GM19324 (cell line): Measurements from ENCODE around the gene PRKG1.
"Not testable (repeated sequence)": the region's sequence is repeated elsewhere in the genome, so short reads cannot be mapped to it uniquely, and the experiment has no call there.

ENCODE experiments used
- ATAC-seq: cut with Tn5 transposase; IDR thresholded peaks from one replicate; pipeline ENCODE4 v1.9.1; 2021; ENCODE audit warnings: mild to moderate bottlenecking, moderate library complexity; ENCODE audit not compliant: unreplicated experiment, low FRiP score

The PRKG1 gene

DNA sequence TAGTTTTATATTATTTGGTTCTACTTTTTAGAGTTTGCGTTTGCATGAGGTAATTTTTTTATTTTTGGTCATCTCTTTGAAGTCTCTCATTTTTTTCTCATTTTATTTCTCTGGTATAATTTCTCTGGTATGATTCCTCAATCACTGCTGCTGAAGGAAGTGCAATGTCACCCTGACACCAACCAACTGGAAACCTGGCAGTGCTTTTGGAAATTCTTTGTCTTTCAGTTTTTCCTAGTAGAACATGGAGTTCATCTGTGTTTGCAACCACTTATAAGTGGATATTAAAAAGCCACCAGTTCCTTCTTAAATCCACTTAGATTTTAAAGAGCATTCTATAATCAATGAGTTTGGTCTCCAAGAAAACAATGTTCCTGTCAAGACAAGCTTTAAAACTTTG is 291.8 kb downstream of the PRKG1 start:
- ATAC-seq, result no peak

DNA sequence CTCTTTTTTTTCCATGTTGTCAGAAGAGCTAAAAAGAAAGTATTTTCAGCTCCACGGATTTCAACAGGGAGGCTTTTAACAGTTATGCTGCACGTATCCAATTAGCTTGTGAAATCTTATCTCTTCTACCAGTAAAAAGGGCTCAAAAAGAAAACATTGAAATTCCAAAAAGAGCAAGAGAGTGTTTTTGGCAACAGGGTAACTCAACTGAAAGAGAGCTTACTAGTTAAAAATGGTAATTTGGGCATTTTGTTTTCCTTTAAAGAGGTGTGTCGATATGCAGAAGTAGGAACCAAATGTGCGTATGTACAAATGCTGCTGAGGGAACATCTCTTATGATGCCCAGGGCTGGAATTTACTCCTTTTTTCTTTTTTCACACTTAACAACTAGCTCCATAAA is 292.8 kb downstream of the PRKG1 start:
- ATAC-seq, result no peak

DNA sequence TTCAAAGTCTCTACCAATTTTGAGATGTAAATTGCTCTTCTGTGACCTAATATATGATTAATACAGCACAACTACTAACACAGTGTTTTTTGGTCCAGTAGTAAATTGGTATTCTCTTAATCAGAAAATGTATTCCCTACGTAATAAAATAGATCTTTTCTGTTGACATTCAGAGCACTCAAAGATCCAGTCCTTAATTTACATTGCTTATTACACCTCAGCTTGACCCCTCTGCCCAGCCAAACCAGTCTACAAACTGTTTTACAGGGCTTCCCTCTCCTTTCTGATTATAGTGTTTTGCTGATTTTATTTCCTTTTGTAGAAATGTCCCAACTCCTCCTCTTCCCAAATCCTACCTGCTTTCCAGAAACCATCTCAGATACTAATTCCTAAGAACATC is 293.4 kb downstream of the PRKG1 start:
- no peak for ATAC-seq

DNA sequence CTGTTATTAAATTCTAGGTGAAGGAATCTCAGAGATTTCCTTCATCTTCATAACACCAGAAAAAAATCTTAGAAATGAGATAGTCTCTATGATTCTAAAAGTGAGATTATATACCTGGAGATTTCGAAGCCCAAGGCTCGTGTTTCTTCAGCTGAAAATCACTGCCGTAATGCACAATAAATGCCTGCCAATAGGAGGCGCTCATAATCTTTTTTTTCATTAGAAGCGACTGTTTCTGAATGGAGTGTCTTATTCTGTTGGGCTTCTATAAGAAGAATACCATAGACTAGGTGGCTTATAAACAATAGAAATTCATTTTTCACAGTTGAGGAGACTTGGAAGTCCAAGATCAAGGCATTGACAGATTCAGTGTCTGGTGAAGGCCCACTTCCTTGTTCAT is 294.7 kb downstream of the PRKG1 start:
- no peak for ATAC-seq

DNA sequence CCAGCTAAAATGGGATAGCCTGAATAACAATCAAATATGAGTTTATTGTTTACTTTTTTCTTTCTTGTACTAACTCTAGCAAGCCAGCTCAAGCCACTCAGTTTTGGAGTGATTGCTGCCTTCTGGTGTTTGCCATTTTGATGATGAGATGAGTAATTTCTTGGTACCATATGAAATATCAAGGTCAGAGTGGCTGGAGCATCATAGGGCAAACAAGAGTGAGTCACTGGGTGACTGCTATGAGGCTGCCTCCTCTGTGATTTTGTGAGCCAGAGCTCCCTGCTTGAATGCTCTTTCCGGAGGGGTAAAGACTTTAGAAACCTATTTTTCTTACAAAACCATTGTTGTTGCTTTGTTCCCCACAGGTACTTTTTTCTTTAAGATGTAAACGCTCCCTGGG is 295.6 kb downstream of the PRKG1 start:
- no peak for ATAC-seq

DNA sequence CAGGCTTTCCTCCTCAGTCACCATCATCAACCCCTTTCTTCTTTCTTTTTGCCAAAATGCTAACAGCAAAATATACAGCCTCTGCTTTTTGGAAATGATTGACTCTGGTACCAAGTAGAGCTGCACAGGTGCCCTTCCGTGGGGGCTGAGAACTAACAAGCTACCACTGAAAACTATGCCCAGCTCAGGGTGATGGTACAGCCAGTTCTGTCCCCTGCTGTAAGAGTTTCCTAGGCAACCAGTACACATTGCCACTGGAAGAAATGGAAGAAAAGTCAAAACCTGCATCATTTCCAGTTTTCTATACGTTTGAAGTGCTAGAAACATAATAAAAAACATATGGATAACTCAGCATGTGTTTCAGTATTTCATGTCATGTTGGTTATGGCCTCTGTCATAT is 297.5 kb downstream of the PRKG1 start:
- no peak for ATAC-seq

DNA sequence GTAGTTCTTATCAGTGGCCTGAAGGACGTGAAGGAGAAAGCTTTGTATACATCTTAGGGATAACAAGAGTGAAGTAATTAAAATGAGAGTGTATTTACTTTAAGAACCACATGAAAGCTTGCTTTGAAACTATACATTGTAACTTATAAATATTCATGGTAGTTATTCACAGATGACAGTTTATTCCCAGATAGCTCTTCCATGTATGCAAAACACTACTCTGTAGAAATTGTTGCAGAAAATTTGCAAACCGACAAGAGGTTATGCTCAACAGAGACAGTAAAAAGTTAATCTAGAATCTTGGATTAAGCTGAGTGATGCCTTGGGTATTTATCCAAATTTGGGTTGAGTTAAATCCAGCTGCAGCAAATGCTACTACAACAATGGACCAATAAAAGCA is 301.5 kb downstream of the PRKG1 start:
- ATAC-seq, result no peak

DNA sequence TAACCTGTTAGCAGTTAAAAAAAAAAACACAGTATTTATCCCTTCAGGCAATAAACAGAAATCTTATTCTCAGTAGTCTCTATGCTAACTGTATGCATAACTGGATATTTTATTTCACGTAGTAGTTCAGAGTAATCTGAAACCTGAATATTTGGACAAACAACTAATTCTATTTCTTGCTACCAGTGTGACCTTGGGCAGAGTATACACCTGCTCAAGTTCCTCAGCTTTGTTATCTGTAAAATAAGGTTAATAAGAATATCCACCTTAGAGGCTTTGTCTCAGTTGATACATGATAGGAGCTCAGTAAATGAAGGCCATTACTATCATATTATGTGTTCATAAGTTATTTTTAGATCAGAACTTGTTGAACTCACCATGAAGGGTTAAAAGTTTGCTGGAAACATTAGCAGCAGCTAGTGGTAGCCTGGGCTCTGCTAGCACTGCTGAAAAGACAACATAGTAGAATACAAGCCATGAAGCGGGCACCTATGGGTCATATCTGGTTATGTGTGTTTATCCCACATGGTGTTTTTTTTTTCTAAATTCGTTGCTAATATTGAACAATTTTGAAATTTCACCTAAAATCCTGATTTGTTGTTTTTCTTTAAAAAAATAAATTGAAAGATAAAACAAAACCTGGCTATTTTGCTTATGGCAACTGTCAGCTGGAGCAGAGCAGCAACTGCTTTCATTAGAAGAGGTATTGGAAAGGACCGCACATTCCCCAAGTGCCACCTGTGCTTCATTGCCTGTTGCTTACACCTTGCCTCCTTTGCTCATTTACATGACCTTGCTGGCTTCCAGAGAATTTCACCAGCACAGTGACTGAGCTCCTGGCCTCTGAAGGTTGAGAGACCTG is 303.0 kb downstream of the PRKG1 start:
- ATAC-seq, result no peak

DNA sequence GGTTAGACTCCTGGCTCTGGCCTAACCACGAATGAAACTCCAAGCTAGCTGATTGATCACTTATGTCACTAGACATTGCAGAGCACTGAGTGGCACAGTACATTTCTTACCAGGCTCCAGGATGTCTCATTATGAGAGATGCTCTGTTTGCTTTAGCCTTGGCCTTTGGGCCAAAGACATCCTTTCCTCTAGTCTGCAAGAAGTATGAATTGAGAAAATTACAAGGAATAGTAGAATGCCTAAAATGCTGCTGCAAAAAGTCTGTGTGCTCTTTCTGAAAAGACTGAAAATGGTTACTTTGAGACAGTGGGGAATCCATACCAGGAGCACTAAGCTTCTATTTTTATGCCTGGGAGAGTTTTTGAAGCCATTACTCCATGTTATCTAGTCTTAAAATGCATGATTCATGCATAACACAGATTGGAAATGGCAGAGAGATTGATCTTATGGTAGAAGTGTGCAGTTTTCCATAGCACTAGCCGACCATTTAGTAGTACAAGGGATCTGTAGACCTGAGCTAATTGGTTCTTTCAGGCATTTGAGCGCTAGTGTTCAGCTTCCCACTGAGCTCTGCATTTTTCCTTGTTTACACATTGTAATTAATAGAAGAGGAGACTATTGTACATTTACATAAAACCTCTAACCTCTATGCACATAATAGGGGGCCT is 303.8 kb downstream of the PRKG1 start:
- no peak for ATAC-seq

DNA sequence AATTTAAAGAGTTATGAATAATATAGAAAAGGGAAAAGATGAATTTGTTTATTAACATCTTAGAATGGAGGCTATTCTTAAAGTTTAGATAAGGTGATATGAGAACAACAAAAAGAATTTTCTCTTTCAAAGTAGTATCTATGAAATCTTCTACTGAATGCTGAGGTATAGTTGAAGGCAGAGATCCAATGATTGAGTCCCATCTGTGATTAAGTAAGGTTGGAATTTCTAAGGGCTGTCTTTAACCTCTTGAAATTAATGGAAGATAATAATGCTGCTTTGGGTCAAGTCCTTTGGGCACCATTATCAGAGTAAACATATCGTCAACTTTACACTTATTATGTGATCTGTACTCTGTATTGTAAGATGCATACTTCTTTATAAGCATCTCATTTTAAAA is 307.9 kb downstream of the PRKG1 start:
- no peak for ATAC-seq

DNA sequence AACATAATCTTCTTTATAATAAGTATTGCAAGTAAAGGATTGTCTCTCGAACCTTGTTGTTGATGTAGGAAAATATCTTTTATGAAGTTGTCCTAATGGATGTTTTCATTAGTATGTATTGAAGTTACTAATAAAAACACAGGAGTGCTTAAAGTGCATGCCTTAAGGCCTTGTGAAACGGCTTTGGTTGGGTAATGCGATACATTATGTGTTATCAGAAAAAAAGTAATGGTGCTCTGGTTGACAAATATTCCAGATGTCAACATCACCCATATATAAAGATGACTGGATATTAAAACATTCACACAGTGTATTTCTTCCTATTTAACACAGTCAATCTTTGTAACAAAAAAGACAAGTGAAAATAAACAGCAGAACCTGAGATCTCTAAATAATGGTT is 310.7 kb downstream of the PRKG1 start:
- ATAC-seq, result no peak

DNA sequence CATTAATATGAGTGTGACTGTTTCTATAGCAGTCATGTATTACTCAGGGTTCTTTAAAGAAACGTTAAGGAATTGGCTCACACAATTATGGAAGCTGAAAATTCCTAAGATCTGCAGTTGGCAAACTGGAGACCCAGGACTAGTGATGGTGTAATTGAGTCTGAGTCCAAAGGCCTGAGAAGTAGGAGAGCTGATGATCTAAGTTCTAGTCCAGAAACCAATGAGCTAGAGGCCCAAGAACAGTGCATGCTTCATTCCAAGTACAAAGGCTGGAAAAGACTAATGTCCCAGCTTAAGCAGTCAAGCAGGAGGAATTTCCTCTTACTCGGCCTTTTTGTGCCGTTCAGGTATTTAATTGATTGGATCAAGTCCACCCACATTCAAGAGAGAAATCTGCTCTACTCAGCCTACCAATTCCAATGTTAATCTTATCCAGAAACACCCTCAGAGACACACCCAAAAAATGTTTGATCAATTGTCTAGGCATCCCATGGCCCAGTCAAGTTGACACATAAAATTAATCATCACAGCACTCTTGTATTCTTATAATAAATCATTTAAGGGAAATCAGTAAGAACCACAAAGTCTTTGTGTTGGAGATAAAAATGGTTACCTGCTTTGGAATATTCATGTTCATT is 312.1 kb downstream of the PRKG1 start:
- no peak for ATAC-seq

DNA sequence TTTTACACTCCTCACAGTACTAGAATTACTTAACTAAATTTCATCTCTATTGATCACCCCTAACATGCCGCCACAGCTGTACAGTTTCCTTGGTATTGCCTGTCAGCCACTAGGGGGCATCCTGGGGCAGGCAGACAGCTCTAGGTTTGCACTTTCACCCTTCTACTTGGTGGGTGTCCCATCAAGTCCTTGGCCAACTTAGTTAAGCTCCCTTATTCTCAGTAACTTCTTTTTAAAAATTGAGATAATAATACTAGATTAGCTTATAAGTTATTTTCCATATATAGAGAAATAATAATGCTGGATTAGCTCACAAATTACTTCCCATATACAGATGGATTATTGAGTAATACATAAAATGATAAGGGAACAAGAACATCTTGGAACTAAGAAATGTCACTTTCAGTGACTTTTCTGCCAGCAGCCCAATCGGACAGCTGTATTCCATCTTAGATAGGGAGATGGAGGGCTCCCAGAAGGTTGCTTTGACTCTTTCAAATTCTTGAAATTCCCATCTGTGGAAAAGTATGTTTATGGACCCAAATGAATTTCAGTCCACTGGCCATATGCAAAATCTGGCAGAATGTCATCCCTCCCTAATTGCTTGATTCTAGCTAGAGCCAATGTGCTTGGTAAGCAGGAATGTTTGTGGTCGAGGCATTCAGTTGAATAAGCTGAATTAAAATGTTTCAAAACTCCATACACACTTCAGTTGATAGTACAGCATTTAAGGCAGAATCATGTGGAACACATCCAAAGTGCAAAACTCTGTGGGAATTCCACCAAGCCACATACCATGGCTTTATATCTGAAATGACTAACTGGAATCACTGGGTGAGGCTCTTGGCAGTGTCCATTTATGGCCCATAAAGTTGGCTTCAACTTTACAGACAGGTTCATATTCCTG is 315.4 kb downstream of the PRKG1 start:
- peak; percentile 84 for ATAC-seq

DNA sequence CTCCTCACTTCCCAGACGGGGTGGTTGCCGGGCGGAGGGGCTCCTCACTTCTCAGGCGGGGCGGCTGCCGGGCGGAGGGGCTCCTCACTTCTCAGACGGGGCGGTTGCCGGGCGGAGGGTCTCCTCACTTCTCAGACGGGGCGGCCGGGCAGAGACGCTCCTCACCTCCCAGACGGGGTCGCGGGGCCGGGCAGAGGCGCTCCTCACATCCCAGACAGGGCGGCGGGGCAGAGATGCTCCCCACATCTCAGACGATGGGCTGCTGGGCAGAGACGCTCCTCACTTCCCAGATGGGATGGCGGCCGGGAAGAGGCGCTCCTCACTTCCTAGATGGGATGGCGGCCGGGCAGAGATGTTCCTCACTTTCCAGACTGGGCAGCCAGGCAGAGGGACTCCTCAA is 318.7 kb downstream of the PRKG1 start:
- ATAC-seq, result not testable (repeated sequence)

DNA sequence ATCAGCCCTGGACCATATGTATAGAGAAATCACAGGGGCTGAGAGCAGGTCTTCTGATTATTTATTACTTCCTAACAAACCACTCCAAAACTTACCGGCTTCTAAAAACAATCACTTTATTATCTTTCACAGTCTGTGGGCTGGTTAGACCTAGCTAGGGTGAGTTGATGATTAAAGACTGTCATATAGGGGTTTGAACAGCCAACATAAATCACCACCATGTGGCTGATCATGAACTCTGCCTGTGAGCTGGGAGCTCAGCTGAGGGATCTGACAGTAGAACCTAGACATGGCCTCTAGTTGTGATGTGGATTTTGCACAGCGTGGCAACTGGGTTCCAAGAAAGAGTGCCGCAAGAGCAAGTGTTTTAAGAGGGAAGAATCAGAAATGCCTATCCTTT is 319.8 kb downstream of the PRKG1 start:
- ATAC-seq, result no peak

DNA sequence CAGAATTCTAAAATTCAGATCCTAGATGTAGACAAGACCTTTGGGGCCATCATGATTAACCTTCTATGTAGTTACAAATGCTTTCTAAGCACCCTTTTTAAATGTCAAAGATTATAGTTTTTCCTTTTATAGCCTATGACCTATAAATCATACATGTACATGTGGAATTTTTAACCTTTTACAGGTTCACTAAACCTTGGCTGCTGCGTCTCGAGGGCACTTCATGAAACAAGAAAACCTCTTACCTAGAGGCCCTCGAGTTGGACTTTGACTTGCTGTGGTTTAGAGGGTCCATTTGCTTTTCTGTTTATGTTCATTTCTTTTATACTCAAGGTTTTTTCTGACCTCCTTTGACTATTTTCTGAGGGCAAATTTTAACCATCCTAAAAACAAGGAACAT is 323.0 kb downstream of the PRKG1 start:
- ATAC-seq, result no peak

DNA sequence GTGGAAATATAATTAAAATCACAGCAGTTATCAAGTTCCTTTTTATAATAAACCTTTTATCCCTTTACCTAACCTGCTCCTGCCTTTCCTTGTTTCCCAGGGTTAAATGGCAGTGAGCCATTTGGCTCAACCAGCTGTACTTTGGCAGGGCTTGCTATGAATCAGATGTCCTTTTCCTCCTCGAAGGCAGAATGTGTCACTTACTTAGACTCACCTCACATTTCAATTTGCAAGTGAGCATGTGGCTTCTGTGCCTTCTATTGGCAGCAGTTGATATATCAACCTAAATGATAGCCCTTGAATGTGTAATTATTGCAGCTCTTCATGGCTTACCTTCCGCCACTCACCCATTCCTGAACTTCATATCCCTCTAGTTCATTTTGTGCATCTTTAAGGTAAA is 323.4 kb downstream of the PRKG1 start:
- ATAC-seq, result no peak

DNA sequence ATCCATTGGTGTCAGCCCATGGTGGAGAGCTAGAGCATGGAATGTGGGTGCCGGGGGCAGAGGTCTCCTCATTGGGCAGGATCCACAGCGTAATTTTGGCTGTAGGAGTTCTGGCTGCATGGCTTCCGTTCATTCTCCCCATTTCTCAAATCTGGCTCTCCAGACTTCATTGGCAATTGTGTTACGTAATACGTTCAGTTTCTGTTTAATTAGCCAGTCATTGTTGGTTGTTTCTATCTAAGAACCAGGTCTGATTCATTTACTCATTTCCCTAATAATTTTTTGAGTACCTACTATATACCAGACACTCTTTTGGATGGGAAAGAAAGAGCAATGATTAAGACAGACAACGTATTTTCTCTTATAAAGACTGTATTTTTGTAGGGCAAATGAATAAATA is 325.6 kb downstream of the PRKG1 start:
- ATAC-seq, result no peak

DNA sequence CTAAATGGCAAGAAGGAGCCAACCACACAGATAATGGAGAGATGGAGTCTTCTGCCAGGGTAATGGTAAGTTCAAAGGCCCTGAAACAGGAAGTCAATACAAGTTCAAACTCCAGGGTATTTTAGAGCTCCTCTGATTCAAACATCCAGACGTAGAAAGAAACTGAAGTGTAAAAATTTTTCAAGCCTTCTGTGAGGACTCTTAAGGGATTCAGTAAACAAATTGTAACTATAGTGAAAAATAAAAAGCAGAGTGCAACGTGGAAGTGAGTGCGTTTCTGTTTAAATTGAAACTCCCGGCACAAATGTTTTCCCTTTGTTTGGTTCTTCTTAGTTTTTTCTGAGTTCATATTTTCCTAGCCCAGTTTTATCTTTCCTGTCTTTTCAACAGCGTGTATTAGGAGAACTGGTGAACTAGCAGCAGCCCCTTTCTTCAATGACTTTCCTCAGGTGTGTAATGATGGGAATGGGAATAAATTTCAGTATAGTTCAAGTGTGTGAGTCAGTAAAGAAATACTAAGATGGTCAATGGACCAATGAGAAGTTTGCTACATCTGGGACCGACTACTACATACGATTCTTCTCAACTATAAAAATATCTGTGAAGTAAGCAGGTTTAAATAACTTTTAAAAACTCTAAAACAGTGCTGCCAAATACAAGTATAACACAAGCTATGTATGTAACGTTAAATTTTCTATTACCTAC is 326.3 kb downstream of the PRKG1 start:
- no peak for ATAC-seq

DNA sequence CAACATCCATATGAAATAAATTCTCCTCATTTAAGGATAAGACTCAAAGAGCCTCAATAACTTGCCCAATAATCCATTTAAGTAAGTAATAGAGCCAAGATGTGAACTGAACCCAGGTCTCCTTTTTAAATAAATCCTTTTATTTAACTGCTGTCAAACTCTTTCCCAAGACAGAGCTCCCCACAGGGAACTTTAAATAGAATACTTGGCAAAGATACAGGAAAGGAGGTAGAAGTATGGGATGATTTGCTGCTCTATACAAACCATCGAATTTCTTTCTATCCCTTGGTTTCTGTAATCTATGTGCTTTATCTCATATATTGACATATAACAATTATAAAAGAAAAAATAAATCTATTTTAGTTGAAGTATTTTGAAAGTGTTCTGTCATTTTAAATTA is 329.2 kb downstream of the PRKG1 start:
- ATAC-seq, result no peak
